NCI-H2107 treated with DMSO at 0.1 percent for 48 hours (cell line): Measurements from ENCODE around the gene SRPK2.
"Not testable (repeated sequence)": the region's sequence is repeated elsewhere in the genome, so short reads cannot be mapped to it uniquely, and the experiment has no call there.

Experiments
- DNase-seq: peaks from one replicate; lab custom pipeline; 2025; ENCODE audit not compliant: unreplicated experiment; lab: John Stamatoyannopoulos, UW

SRPK2 gene

DNA sequence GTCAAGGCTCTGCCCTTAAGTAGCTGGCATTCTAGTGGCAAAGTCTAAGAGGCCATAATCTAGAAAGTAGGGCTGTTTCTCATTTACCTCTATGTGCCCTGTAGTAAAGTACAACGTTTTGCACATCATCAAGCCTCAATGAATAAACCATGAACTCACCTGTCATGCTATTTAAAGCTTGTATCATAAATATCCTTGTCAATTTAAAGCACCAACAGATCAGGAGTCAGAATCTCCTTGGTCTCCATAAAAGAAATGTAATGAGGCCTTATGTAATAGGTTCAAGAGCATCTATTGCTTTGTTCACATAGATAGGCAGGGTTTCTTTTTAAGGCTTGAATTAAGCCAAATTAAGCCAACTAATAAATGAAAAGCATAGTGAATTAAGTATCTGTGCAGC is 192.8 kb downstream of the SRPK2 start:
- DNase-seq: no peak

DNA sequence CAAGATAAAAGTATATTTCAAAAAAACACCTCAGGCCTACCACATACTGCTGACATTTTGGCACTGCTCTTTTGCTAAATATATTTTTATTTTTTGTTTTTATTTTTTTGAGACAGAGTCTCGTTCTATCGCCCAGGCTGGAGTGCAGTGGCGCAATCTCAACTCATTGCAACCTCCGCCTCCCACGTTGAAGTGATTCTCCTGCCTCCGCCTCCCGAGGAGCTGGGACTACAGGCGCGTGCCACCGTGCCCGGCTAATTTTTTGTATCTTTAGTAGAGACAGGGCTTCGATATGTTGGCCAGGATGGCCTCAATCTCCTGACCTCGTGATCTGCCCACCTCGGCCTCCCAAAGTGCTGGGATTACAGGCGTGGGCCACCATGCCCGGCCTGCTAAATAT is 193.8 kb downstream of the SRPK2 start:
- DNase-seq: not testable (repeated sequence)

DNA sequence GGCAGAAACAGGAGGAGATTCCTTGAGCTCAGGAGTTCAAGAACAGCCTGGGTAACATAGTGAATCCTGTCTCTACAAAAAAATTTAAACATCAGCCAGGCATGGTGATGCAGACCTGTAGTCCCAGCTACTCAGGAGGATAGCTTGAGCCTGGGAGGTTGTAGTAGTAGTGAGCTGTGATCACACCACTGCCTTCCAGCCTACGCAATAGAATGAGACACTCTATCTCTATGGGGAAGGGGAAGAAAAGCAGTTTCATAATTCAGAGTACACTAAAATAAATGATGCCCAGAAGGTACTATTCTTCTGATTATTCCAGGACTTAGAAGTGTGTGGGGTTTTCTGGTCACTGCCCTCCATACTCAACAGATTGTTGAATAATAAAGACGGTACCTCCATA is 197.4 kb downstream of the SRPK2 start:
- DNase-seq: no peak

DNA sequence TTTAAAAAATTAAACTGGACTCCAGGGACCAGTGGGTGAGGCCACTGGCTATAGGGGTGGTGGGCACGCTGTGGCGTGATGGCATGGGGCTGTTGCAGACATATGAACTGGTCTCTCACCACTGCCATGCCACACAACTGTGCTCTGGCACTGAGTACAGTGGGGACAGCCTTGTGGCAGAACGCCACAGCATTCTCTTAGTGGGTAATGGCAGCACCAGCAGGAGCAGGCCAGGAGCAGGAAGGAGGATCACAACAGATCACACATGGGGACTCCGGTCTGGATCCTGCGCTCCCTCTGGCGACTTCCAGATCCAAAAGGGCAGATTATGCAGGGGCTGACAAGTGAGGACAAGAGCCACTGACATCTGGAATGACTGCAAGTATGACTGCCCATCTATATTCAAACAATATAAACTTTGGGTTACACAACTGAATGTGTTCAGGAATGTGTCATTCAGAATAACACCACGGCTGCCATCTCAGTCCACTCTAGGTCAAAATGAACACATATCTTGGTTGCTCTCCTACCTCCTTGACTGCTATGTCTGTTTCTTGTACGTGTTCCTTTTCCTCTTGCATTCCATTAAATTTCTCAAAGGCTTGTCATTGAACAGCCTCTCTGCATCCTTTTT is 198.7 kb downstream of the SRPK2 start:
- DNase-seq: no peak

DNA sequence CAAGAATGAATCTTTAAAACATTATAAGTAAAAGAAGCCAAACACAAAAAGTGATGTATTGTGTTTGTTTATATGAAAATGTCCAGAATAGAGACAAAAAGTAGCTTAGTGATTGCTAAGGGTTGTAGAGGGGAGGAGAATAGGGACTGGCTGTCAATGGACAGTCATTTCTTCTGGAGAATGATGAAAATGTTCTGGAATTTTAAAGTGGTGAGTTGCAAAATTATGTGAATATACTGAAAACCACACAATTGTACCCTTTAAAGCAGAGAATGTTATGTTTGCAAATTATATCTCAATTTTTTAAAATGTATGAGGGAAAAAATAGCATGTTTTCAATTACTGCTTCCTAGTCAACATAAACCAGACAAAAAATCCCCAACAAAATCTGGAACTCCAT is 200.5 kb downstream of the SRPK2 start:
- DNase-seq: no peak

DNA sequence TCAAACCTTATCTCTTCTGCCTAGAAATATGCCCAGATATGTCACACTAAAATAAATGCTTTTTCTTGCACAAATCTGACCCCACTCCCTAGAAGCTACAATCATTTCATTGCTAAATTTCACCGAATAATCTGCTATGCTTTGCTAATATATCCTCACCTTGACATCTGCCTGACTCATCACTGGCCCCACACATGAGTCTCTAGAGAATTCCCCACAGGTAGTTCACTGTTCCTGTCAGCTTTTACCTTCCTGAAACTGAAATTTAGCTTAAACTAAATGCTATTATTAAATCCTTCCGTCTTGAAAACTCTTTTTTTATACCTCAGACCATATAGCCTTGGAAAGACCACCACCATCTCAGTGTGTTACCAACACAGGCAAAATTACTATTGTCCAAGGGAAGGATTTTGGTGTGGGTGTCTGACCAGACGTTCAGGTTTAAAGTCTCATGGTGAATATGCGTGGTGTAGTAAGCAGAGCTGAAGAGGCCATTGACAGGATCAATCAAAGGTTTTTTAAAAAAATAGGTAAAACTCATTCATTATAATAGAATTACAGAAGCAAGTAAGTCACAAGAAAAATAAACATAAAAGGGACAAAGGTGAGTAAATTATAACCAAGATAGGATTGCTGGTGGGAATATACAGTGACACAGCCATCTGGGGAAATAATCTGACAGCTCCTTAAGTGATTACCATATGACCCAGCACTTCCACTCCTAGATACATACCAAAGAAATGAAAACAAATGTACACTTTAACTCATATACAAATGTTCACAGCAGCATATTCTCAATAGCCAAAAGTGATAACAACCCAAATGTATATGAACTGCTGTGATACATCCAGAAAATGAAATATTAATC is 201.2 kb downstream of the SRPK2 start:
- DNase-seq: no peak

DNA sequence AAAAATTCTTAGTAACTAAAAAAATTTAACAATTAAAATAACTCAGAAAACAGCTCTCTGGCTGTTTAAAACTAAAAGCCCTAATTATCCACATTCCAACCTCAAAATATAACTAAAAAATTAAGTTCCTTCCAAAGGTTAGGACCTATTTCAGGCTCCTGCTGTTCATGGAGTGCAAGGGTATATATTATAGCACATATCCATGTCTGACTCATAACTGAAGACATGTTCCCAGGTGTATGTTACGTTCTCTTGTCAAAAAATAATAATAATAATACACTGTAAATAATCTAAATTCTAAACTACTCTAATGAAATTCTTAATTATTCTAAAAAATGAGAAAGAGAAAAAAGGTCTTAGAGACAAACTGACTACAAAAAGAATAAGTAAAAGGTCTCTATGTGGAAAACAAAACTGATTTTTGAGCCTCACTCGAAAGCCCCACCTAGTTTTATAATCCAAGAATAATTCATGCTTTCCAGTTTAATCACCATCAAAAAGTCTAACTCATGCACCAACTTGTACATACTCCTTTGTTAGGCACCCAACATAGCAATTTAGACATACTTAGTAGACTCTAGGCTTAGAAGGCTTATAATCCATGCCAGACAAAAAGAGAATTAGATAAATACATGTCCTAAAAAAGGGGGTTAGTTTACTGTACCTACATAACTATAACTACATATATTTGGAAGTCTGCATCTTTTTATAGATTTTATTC is 203.3 kb downstream of the SRPK2 start:
- DNase-seq: no peak

DNA sequence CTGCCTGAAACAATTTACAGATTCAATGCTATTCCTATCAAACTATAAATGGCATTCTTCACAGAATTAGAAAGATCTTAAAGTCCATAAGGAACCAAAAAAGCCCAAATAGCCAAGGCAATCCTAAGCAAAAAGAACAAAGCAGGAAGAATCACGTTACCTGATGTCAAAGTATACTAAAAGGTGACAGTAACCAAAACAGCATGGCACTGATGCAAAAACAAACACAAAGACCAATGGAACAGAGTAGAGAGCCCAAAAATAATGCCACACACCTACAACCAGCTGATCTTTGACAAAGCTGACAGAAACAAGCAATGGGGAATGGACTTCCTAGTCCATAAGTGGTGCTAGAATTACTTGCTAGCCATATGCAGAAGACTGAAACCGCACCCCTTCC is 208.7 kb downstream of the SRPK2 start:
- DNase-seq: no peak

DNA sequence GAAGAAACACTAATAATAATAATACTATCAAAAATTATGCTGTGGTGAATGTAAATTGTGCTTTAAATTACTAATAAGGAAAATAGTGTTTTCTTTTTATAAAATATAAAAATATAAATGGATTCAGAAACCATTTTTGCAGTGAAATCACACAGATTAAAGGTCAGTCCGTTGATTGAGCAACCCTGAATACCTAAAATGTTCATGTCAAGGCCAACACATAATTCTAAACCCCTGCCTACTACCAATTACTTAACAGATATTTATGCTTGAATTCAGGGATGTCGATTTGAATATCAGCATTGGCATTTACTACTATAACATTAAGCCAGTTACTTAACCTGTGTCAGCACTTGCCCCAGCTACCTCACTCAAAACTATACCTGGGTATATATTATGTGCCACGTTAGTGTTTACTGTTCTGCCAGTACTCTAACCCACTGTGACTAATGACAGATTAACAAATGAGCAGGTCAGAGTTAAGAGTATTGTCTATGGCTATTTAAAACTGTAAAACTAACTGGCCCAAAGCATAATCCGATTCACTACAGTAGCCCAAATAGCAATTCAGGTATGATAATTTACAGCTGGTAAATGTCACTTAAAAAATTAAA is 209.7 kb downstream of the SRPK2 start:
- no peak for DNase-seq

DNA sequence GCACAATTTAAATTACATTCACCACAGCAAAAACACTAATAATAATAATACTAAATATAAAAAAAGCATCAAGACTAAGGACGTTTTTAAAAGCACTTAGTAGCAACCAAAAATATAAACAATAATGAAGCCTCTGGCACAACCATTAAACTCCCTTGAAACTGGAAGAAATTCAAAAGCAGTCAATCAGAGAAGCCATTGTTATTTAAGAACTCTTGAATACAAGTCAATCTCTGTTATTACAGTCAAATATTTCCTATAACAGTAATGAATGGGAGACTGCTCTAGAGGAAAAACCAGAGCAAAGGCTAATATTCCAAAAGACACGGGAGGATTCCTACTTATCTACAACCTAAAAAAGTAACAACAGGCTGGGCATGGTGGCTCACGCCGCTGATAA is 210.5 kb downstream of the SRPK2 start:
- no peak for DNase-seq

DNA sequence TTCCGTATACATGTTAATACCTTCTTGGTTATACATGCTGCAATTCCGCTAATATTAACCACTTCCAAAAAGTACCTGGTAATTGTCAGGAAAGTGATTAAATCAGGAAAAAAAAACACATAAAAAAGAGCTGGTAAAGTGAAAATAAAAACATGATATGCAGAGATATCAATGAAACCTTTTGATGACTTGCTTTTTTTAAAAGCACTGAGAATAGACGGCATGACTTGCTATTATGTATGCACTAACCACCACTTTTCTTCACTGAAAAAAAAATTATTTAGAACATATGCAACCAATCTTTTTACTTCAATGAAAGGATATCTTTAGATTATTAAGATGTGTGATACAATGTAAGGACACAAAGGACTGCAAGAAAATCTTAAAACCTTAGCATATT is 211.7 kb downstream of the SRPK2 start:
- no peak for DNase-seq

DNA sequence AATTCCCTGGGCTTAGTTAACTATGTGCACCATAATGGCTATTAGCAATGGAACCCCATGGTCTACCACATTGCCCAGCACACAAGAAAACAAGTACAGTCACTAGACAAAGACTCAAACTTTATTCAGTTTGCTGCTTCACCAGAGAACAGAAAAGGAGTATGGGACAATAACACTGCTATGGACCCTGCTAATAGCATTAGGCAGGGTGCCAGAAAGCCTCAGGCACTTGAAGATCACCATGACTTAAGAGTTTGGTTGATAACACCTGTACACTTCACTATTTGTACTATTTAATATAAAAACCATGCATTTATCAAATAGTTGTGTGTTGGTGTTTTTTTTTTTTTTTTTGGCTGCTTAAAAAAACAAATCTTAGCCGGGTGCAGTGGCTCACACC is 215.1 kb downstream of the SRPK2 start:
- DNase-seq: no peak

DNA sequence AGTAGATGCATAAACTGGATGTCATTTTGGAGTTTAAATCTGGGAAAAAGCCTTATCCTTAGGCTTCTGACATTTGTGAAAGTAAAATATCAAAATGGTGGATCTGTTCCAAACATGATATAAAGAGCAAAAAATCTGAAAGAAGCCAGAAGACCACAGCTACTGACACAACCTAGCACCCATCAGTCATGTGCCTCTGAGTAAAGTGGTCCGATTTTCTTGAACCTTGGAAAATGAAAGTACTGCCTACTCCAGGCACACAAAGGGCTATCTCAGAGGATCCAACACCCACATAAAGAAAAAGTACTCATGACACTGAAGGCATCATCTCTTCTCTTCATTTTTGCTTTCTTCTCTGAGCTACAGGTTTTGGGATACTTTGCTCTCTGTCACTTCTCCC is 224.0 kb downstream of the SRPK2 start:
- no peak for DNase-seq

DNA sequence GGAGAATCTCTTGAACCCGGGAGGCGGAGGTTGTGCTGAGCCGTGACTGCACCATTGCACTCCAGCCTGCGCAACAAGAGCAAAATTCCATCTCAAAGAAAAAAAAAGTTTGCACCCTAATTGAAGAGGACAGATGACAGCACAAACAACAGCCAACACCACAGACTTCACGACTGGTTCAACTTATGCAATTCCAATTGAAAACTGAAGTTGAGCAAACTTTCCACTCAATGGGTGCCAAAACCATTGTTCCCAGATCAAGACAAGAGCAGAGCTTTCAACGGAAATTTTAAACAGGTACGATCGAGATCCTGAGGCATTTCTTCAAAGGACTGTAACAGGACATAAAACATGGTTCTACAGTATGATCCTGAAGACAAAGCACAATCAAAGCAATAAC is 225.0 kb downstream of the SRPK2 start:
- DNase-seq: no peak

DNA sequence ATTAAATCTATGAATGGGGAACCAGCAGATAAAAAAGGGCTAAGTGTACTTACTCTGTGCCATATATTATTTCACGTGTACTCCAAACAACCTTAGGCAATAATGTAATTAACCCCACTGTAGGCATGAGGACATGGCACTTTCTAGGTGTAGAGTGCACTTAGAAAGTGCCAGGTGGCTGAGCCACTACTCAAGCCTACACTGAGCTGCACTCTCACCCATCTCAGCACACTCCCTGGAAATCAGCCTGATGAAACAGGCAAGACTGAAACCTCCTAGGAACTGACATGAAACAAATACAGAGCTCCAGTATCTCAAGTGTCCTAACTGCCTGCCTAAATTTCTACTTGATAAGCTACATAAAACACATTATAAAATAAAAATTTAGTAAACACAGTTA is 227.4 kb downstream of the SRPK2 start:
- DNase-seq: peak; percentile 7

DNA sequence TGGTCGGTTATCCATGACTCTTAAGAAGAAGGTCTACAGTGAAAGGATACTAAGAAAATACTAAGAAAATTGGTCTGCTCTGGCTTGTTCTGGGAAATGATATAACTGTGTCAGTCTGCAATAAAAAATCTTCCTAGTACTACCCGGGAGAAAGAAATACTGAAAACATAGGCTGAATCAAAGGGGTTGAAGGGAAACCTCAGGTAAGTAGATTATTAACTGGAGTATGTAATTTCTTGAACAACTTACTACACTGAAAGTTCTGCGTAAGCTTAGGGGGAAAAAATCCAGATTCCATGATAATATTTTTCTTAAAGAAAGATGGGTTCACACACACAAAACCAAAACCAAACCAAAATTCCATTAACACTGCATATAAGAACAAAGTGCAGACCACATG is 231.4 kb downstream of the SRPK2 start:
- no peak for DNase-seq

DNA sequence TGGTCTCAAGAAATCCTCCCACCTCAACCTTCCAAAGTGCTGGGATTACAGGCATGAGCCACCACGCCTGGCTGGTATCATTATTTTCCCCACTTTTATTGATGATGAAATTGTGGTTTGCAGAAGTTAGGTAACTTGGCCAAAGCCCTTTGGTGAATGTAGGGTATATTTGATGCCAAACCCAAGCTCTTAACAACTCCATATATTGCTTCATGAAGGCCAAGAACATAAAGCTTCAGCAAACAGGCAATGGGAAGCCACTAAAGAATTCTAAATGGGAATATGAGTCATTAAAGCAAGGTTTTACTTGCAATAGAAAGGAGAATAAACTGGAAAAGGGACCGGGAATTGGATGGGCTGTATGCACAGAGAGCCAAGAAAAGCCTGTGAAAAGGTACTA is 232.0 kb downstream of the SRPK2 start:
- no peak for DNase-seq

DNA sequence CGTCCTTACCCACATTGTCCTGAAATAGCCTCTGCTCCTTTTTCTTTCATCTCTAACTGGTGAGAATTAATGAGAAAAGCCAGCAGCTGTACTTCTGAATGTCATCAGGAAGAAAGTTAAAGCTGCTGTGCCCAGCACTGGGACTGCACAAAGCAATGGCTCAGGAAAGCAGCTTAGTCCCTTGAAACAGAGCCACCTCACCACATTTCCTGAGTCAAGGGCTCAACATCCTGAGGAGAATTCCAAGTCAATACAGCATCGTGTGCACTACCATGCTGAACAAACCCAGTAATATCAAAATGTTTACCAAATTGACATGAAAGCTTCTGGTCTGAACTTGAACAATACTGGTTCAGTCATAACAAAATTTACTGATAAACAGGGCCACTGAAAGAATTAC is 234.6 kb downstream of the SRPK2 start:
- no peak for DNase-seq

DNA sequence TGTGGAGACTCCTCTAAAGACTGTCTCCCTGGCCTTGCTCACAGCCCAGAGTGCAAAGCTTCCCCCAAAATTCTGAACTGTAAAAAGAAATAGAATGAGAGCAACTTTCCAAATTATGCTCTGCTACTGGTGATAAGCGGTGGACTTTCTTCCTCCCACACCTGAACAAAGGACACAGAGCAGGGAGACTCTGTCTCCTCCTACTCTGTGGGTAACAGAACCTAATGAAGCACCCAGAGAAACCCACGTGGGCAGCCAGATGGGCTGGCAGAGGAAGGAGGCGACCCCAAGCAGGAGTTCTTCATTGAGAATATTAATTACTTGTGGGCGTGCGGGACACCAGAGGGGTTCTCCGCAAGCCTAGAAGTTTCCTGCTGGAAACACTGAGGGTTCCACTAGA is 235.2 kb downstream of the SRPK2 start:
- DNase-seq: no peak

DNA sequence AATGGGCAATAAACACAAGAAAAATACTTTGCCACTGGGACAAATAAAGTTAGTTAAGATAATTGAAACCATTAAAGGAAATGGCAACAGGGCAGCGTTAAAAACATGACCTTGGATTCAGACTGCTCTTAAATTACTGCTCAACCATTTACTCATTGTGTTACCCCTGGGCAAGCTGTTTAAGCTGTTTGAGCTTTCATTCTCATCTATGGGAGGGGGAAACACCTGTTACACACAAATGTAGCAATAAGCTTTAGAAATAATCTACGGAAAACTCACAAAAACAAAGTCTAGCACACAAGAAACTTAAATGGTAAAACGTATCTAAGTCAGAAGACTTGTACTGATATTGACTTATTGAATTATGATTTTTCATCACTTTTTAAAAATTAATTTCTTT is 237.6 kb downstream of the SRPK2 start:
- DNase-seq: no peak

DNA sequence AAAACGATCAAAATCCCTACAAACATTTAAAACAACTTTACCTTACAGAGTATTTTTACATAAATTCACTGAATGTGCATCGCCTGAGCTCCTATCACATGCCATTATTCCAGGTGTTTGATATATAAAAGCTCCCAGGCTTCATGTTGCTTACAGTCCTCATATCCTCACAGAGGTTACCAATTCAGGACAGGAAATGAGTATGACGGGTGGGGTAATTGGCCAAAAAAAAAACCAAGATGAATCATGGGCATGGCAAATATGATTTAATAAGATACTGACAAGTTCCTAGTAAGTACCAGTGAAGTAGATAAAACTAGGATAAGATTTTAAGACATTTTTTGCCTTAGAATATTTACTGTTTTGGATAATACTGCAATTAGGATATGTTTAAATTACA is 238.9 kb downstream of the SRPK2 start:
- DNase-seq: no peak

DNA sequence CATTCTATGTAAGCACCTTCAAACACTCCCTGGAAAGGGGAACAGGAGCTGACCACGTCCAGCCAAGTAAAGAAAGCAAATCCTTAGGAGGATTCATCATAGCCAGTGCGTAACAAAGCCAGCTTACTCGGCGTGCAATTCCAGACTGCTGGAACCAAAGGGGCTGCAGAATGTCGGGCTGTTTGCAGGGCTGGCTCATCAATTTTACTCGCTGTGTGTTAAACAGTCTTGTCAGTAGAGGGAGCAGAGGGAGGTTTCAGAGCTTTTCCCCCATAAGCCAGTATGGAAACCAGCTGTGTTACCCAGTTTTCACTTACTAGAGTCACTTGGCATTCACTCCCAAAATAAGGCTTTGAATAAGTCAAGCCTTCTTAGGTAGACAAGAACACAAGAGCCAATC is 247.7 kb downstream of the SRPK2 start:
- DNase-seq: no peak
